HL-60 (cell line): ENCODE results near the gene HPD.

Experiments used
- DNase-seq, 2 experiments: peaks; one replicate each; pipeline ENCODE4 v3.0.0-alpha.2; 2010 to 2020; ENCODE audit warnings: low read depth in 1 of 2, low spot score in 1 of 2
- H3K27ac ChIP-seq: fragments of 250-450 bp; sonication (Bioruptor Pico); replicated peaks from 2 replicates; pipeline ENCODE4 v1.5.1; 2020; ENCODE audit warnings: mild to moderate bottlenecking, moderate library complexity
- H3K27me3 ChIP-seq: fragments of 250-450 bp; sonication (Bioruptor Pico); 2 replicates; pipeline ENCODE4 v1.5.1; 2021; ENCODE audit warnings: mild to moderate bottlenecking, moderate library complexity; ENCODE audit not compliant: insufficient read depth, poor library complexity, severe bottlenecking
- H3K4me3 ChIP-seq: replicated peaks from 2 replicates; pipeline ENCODE4 v1.5.1; 2011; ENCODE audit warnings: mild to moderate bottlenecking, control low read depth, low read length; ENCODE audit not compliant: insufficient read depth
- GABPA ChIP-seq: IDR thresholded peaks from 2 replicates; pipeline ENCODE4 v1.6.1; 2012; ENCODE audit warnings: low read depth
- POLR2AphosphoS5 ChIP-seq: IDR thresholded peaks from 2 replicates; pipeline ENCODE4 v1.6.1; 2012; ENCODE audit warnings: low read depth
- SPI1 ChIP-seq: IDR thresholded peaks from 2 replicates; pipeline ENCODE4 v1.6.1; 2012; ENCODE audit warnings: low read depth, mild to moderate bottlenecking, borderline replicate concordance
- TF ChIP-seq, protein P1 (sequence below): IDR thresholded peaks from 2 replicates; pipeline ENCODE4 v1.6.1; 2012; ENCODE audit warnings: low read depth; ENCODE audit not compliant: insufficient replicate concordance
- TF ChIP-seq, protein P2 (sequence below): IDR thresholded peaks from one replicate; pipeline ENCODE4 v1.5.1; 2011; ENCODE audit warnings: low read length, control low read depth, inconsistent platforms; ENCODE audit not compliant: insufficient read depth

The HPD gene

DNA sequence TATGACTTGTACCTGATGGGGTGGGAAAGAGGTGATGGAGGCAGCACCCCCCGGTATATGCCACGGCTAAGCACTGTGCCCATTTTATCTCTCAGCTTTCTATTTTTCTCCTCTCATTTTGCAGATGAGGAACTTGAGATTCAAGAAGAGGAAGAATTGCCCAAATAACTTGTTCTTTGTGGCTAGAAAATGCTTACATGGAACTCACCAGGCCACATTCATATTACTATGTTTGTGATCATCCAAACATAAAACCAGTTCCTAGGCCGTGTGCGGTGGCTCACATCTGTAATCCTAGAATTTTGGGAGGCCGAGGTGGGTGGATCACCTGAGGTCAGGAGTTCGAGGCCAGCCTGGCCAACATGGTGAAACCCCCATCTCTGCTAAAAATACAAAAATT is 15.4 kb upstream of the HPD start:
- Histone ChIP-seq H3K4me3 (no peak overlapping the region), H3K27me3 (no peaks in the 10 kb centered on the region), H3K27ac (peak overlapping the region; percentile 62)
- TF ChIP-seq, protein P1, sequence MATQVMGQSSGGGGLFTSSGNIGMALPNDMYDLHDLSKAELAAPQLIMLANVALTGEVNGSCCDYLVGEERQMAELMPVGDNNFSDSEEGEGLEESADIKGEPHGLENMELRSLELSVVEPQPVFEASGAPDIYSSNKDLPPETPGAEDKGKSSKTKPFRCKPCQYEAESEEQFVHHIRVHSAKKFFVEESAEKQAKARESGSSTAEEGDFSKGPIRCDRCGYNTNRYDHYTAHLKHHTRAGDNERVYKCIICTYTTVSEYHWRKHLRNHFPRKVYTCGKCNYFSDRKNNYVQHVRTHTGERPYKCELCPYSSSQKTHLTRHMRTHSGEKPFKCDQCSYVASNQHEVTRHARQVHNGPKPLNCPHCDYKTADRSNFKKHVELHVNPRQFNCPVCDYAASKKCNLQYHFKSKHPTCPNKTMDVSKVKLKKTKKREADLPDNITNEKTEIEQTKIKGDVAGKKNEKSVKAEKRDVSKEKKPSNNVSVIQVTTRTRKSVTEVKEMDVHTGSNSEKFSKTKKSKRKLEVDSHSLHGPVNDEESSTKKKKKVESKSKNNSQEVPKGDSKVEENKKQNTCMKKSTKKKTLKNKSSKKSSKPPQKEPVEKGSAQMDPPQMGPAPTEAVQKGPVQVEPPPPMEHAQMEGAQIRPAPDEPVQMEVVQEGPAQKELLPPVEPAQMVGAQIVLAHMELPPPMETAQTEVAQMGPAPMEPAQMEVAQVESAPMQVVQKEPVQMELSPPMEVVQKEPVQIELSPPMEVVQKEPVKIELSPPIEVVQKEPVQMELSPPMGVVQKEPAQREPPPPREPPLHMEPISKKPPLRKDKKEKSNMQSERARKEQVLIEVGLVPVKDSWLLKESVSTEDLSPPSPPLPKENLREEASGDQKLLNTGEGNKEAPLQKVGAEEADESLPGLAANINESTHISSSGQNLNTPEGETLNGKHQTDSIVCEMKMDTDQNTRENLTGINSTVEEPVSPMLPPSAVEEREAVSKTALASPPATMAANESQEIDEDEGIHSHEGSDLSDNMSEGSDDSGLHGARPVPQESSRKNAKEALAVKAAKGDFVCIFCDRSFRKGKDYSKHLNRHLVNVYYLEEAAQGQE = no peak
- TF ChIP-seq, protein P2, sequence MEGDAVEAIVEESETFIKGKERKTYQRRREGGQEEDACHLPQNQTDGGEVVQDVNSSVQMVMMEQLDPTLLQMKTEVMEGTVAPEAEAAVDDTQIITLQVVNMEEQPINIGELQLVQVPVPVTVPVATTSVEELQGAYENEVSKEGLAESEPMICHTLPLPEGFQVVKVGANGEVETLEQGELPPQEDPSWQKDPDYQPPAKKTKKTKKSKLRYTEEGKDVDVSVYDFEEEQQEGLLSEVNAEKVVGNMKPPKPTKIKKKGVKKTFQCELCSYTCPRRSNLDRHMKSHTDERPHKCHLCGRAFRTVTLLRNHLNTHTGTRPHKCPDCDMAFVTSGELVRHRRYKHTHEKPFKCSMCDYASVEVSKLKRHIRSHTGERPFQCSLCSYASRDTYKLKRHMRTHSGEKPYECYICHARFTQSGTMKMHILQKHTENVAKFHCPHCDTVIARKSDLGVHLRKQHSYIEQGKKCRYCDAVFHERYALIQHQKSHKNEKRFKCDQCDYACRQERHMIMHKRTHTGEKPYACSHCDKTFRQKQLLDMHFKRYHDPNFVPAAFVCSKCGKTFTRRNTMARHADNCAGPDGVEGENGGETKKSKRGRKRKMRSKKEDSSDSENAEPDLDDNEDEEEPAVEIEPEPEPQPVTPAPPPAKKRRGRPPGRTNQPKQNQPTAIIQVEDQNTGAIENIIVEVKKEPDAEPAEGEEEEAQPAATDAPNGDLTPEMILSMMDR = no peak
- TF ChIP-seq SPI1 = no peak
- TF ChIP-seq GABPA = no peak
- no peak for TF ChIP-seq POLR2AphosphoS5
- peak in 1 of 2 experiments; percentile 40 for DNase-seq

DNA sequence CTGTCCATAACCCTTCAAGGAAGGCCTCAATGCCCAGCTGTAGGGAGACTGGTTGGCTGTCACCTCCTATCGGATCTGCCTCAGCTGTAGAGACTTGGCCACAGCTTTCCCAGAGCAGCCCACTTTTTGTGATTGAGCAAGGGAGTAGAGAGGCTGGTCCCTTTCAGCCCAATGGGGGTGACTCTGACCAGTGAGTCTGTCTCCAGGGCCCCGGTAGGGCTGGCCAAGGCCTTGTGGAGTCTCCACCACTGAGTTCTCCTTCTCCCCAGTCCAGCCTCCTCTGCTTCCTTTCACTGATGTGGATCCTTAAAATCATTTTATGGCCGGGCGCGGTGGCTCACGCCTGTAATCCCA is 14.5 kb upstream of the HPD start:
- H3K27me3 ChIP-seq = no peaks in the 10 kb centered on the region
- DNase-seq = no peak
- no peak overlapping the region for H3K4me3 ChIP-seq
- H3K27ac ChIP-seq = no peak overlapping the region
- TF ChIP-seq, protein P1 = no peak
- TF ChIP-seq POLR2AphosphoS5 (no peak), GABPA (no peak), SPI1 (no peak)
- TF ChIP-seq, protein P2 = no peak

DNA sequence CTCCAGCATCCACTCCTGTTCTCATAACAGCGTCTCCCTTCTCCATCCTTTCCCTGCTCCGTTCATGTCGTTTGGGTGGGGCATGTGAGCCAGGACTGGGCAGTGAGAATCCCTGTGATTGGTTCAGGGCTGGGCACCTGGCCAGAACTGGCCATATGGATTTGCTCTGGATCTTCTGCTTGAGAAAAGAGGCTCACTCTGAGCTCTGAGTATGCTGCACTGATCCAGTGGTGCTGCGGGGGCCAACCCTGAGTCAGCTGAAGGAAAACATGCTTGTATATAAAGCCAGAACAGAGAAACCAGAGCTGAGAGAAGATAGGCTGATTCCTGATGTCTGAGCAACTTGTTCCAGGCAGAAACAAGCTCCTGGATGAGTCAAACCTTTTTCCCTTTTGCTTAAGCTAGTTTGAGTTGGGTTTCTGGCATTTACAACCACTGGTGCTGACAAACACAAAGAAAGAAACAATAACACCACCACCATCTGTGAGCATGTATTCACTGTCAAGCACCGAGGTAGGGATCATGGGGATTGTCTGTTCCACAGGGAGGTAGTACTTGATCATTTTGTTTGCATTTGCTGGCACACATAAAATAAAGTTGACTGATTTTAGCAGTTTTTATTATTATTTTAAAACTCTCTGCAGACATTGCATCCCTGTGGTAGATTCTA is 14.0 kb upstream of the HPD start:
- H3K27ac ChIP-seq = no peak overlapping the region
- H3K27me3 ChIP-seq = no peaks in the 10 kb centered on the region
- TF ChIP-seq SPI1 = no peak
- TF ChIP-seq POLR2AphosphoS5 = no peak
- TF ChIP-seq, protein P1 = no peak
- TF ChIP-seq, protein P2 = no peak
- no peak for TF ChIP-seq GABPA
- no peak for DNase-seq
- H3K4me3 ChIP-seq = no peak overlapping the region
